WTC11 (cell line): ENCODE measurements around the gene IL34. TPM values are rescaled to one million over a fixed set of nuclear protein-coding genes. Genes with fewer than 3 reads are reported as not detected.

ENCODE experiments used
- ATAC-seq: fragments of 200-7000 bp; cut with Tn5 transposase; 2 replicates; pipeline ENCODE4 v1.10.0; 2021; ENCODE audit warnings: mild to moderate bottlenecking, moderate library complexity
- CTCF ChIA-PET: fragments of 300-600 bp; sonication (Branson Sonifier 250); formaldehyde crosslinking; loops from one replicate; lab custom pipeline; 2021; ENCODE audit warnings: antibody characterized with exemption; lab: Charles Lee
- POLR2A ChIA-PET: fragments of 350-600 bp; sonication (Branson Sonifier 250); formaldehyde crosslinking; loops from one replicate; lab custom pipeline; 2021; ENCODE audit warnings: antibody characterized with exemption; lab: Charles Lee
- DNase-seq: peaks from one replicate; pipeline ENCODE4 v3.0.0; 2021; ENCODE audit warnings: low spot score
- H3K27ac Mint-ChIP-seq: 2 replicates; pipeline ENCODE4 v1.8.0; 2021; ENCODE audit warnings: mixed read lengths
- H3K27me3 Mint-ChIP-seq: 2 replicates; pipeline ENCODE4 v1.8.0; 2021; ENCODE audit warnings: low read depth, mild to moderate bottlenecking, moderate library complexity, mixed read lengths
- H3K36me3 Mint-ChIP-seq: 2 replicates; pipeline ENCODE4 v1.8.0; 2021; ENCODE audit warnings: mixed read lengths
- H3K4me1 Mint-ChIP-seq: 2 replicates; pipeline ENCODE4 v1.8.0; 2022; ENCODE audit warnings: mixed read lengths
- H3K4me3 Mint-ChIP-seq: 2 replicates; pipeline ENCODE4 v1.8.0; 2021; ENCODE audit warnings: mild to moderate bottlenecking, moderate library complexity, mixed read lengths
- H3K9me3 Mint-ChIP-seq: 2 replicates; pipeline ENCODE4 v1.8.0; 2021; ENCODE audit warnings: mixed read lengths
- E2F1 ChIP-seq: sonication (generic); formaldehyde crosslinking; IDR thresholded peaks from 2 replicates; pipeline ENCODE4 v1.8.0; 2022; ENCODE audit warnings: mild to moderate bottlenecking, missing genetic modification reagents
- EMX1 ChIP-seq: fragments of 250-450 bp; sonication (Bioruptor Pico); IDR thresholded peaks from 2 replicates; pipeline ENCODE4 v1.8.0; 2021; ENCODE audit warnings: mild to moderate bottlenecking
- FOXP4 ChIP-seq: sonication (generic); formaldehyde crosslinking; IDR thresholded peaks from 2 replicates; pipeline ENCODE4 v1.8.0; 2022; ENCODE audit warnings: mild to moderate bottlenecking, missing genetic modification reagents
- GABPB1 ChIP-seq: sonication (generic); formaldehyde crosslinking; IDR thresholded peaks from 2 replicates; pipeline ENCODE4 v1.8.1; 2023; ENCODE audit warnings: mild to moderate bottlenecking, missing genetic modification reagents
- GRHL2 ChIP-seq: fragments of 250-450 bp; sonication (Bioruptor Pico); IDR thresholded peaks from 2 replicates; pipeline ENCODE4 v1.8.0; 2022; ENCODE audit warnings: mild to moderate bottlenecking, moderate library complexity; ENCODE audit not compliant: insufficient replicate concordance, severe bottlenecking
- GTF2I ChIP-seq: fragments of 250-450 bp; sonication (Bioruptor Pico); conservative IDR thresholded peaks from 2 replicates; pipeline ENCODE4 v1.4.0; 2021; ENCODE audit warnings: mild to moderate bottlenecking
- HMGA2 ChIP-seq: fragments of 250-450 bp; sonication (Bioruptor Pico); IDR thresholded peaks from 2 replicates; pipeline ENCODE4 v1.4.0; 2021; ENCODE audit warnings: mild to moderate bottlenecking, moderate library complexity
- IRF2 ChIP-seq: sonication (generic); formaldehyde crosslinking; IDR thresholded peaks from 2 replicates; pipeline ENCODE4 v1.8.0; 2022; ENCODE audit warnings: low read depth, missing genetic modification reagents, borderline replicate concordance
- NFYB ChIP-seq: sonication (generic); formaldehyde crosslinking; conservative IDR thresholded peaks from 2 replicates; pipeline ENCODE4 v1.8.0; 2022; ENCODE audit warnings: low read depth, missing genetic modification reagents
- NR1H2 ChIP-seq: sonication (generic); formaldehyde crosslinking; IDR thresholded peaks from 2 replicates; pipeline ENCODE4 v1.9.0; 2021; ENCODE audit warnings: mild to moderate bottlenecking, moderate library complexity, missing genetic modification reagents
- RELA ChIP-seq: sonication (generic); formaldehyde crosslinking; IDR thresholded peaks from 2 replicates; pipeline ENCODE4 v1.8.1; 2022; ENCODE audit warnings: missing genetic modification reagents, mild to moderate bottlenecking, borderline replicate concordance
- SP1 ChIP-seq: sonication (generic); formaldehyde crosslinking; conservative IDR thresholded peaks from 2 replicates; pipeline ENCODE4 v1.8.1; 2022; ENCODE audit warnings: missing genetic modification reagents
- ZBTB21 ChIP-seq: sonication (generic); formaldehyde crosslinking; IDR thresholded peaks from 2 replicates; pipeline ENCODE4 v1.8.1; 2023; ENCODE audit warnings: mild to moderate bottlenecking, missing genetic modification reagents, borderline replicate concordance
- ZNF232 ChIP-seq: sonication (generic); formaldehyde crosslinking; IDR thresholded peaks from 2 replicates; pipeline ENCODE4 v1.8.0; 2022; ENCODE audit warnings: mild to moderate bottlenecking, missing genetic modification reagents
- ZNF416 ChIP-seq: fragments of 250-450 bp; sonication (Bioruptor Pico); IDR thresholded peaks from 2 replicates; pipeline ENCODE4 v1.9.0; 2021; ENCODE audit warnings: mild to moderate bottlenecking, inconsistent platforms
- total RNA-seq: library from RNA; stranded (reverse); gene quantifications from 3 replicates; pipeline ENCODE4 v1.2.3, GENCODE V29; 2021
- TF ChIP-seq, protein P1 (sequence below): fragments of 250-450 bp; sonication (Bioruptor Pico); IDR thresholded peaks from 2 replicates; pipeline ENCODE4 v1.9.0; 2021; ENCODE audit warnings: mild to moderate bottlenecking, borderline replicate concordance
- TF ChIP-seq, protein P2 (sequence below): sonication (generic); formaldehyde crosslinking; IDR thresholded peaks from 2 replicates; pipeline ENCODE4 v1.8.1; 2023; ENCODE audit warnings: mild to moderate bottlenecking, missing genetic modification reagents, borderline replicate concordance
- TF ChIP-seq, protein P3 (sequence below): fragments of 200-600 bp; IDR thresholded peaks from 2 replicates; pipeline ENCODE4 v1.8.0; 2022; ENCODE audit warnings: antibody characterized with exemption
- TF ChIP-seq, protein P4 (sequence below): fragments of 250-450 bp; sonication (Bioruptor Pico); IDR thresholded peaks from 2 replicates; pipeline ENCODE4 v1.9.0; 2021; ENCODE audit warnings: mild to moderate bottlenecking
- TF ChIP-seq, protein P5 (sequence below): sonication (generic); formaldehyde crosslinking; conservative IDR thresholded peaks from 2 replicates; pipeline ENCODE4 v1.8.1; 2022; ENCODE audit warnings: mild to moderate bottlenecking, missing genetic modification reagents

Gene IL34
- total RNA-seq, 1 experiment from 2014 or later: 8.8 TPM

DNA sequence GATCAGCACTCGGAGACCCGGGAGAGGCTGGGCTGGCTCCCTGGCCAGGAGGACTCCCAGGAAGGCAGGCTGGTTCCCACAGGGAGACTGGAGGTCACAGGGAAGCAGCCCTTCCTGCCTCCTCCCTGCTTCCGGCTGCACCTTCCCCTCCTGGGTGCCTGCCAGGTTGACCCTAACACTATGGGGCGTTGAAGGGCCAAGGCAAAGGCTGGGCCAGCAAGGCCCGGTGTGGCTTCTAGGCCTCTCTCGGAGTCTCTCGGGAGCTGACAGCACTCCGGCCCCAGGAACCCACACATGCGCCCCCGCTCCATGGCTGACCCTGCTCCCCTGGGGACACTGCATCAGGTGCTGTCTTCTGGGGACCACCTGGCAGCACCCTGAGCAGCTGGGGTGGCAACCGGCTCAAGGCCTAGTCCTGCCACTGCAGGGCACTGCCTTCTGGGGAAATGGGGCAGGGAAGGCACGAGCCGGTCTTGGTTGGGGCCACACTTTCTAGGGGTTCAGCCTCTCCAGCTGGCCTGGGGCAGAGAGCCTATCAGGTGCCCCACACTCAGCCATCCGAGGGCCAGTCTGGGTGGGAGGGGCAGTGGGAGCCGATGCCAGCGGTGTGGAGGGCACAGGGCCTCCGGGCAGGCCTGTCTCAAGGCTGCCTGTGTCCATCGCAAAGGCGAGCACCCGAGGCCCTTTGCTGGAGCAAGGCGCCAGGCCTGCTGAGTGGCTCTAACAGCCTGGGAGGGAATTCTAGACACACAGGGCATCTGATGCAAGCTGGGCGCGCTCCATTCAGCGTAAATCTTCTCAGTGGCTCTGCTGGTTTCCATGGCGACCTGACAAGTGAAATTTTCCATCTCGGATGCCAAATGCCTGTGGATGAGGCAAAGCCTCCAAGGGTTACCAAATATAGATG is 45.1 kb downstream of the IL34 start (continued):
- TF ChIP-seq, protein P1, sequence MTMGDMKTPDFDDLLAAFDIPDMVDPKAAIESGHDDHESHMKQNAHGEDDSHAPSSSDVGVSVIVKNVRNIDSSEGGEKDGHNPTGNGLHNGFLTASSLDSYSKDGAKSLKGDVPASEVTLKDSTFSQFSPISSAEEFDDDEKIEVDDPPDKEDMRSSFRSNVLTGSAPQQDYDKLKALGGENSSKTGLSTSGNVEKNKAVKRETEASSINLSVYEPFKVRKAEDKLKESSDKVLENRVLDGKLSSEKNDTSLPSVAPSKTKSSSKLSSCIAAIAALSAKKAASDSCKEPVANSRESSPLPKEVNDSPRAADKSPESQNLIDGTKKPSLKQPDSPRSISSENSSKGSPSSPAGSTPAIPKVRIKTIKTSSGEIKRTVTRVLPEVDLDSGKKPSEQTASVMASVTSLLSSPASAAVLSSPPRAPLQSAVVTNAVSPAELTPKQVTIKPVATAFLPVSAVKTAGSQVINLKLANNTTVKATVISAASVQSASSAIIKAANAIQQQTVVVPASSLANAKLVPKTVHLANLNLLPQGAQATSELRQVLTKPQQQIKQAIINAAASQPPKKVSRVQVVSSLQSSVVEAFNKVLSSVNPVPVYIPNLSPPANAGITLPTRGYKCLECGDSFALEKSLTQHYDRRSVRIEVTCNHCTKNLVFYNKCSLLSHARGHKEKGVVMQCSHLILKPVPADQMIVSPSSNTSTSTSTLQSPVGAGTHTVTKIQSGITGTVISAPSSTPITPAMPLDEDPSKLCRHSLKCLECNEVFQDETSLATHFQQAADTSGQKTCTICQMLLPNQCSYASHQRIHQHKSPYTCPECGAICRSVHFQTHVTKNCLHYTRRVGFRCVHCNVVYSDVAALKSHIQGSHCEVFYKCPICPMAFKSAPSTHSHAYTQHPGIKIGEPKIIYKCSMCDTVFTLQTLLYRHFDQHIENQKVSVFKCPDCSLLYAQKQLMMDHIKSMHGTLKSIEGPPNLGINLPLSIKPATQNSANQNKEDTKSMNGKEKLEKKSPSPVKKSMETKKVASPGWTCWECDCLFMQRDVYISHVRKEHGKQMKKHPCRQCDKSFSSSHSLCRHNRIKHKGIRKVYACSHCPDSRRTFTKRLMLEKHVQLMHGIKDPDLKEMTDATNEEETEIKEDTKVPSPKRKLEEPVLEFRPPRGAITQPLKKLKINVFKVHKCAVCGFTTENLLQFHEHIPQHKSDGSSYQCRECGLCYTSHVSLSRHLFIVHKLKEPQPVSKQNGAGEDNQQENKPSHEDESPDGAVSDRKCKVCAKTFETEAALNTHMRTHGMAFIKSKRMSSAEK (CRISPR knock-in tag): no peak
- TF ChIP-seq FOXP4 (CRISPR knock-in tag) (no peak), GABPB1 (CRISPR knock-in tag) (no peak), RELA (CRISPR knock-in tag) (no peak), ZNF232 (CRISPR knock-in tag) (no peak)

DNA sequence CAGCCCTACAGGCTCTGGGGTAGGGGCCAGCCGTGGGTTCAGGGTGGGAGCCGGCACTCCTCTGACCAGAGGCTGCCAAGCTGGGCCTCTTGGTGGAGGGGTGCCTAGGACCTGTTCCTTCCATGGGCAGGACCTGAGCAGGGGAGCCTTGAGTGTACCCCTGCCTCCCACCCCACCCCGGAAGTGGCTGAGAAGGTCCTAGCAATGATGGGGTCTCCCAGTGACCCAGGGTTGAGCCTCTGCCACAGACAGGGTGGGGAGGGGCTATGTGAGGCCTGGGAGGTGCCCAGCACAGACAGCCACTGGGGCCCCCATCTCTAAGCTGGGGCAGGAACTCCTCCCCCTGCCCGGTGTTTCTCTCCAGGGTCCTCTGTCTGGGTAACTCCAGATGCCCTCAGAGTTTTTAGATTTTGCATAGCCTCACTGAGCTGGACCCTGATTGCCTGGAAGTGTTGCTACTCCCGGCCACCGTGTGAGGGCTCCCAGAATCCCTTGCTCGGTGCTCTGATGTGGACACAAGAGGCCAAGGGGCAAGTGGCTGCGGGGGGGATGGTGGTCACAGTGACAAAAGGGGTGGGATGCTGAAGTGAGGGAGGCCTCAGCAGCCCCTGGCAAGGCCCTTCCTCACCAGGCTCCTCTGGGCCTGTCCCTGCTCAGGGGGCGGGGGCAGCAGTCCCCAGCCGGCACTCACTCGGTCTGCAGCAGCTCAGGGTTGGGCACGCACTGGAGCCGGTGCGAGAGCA is 45.9 kb downstream of the IL34 start:
- Mint-ChIP-seq H3K36me3 (no peaks in the 10 kb centered on the region), H3K27me3 (no peaks in the 10 kb centered on the region), H3K4me1 (peaks cover 39% of the 10 kb centered on the region), H3K4me3 (no peak overlapping the region), H3K9me3 (no peaks in the 10 kb centered on the region), H3K27ac (no peak overlapping the region)
- CTCF ChIA-PET: interaction anchor here (1.0 to 1.5 kb wide), 2 partner anchors 20 to 79 kb away, joined by 3 read pairs; no protein-coding TSS in a partner anchor
- POLR2A ChIA-PET: no interaction called here
- DNase-seq: no peak
- no peak for ATAC-seq
- TF ChIP-seq GTF2I (CRISPR knock-in tag) (no peak), EMX1 (CRISPR knock-in tag) (no peak), NFYB (no peak), GRHL2 (CRISPR knock-in tag) (no peak), E2F1 (CRISPR knock-in tag) (no peak), ZBTB21 (CRISPR knock-in tag) (no peak), HMGA2 (CRISPR knock-in tag) (no peak), ZNF416 (CRISPR knock-in tag) (no peak), IRF2 (CRISPR knock-in tag) (no peak), NR1H2 (no peak), SP1 (no peak)
- TF ChIP-seq, protein P2, sequence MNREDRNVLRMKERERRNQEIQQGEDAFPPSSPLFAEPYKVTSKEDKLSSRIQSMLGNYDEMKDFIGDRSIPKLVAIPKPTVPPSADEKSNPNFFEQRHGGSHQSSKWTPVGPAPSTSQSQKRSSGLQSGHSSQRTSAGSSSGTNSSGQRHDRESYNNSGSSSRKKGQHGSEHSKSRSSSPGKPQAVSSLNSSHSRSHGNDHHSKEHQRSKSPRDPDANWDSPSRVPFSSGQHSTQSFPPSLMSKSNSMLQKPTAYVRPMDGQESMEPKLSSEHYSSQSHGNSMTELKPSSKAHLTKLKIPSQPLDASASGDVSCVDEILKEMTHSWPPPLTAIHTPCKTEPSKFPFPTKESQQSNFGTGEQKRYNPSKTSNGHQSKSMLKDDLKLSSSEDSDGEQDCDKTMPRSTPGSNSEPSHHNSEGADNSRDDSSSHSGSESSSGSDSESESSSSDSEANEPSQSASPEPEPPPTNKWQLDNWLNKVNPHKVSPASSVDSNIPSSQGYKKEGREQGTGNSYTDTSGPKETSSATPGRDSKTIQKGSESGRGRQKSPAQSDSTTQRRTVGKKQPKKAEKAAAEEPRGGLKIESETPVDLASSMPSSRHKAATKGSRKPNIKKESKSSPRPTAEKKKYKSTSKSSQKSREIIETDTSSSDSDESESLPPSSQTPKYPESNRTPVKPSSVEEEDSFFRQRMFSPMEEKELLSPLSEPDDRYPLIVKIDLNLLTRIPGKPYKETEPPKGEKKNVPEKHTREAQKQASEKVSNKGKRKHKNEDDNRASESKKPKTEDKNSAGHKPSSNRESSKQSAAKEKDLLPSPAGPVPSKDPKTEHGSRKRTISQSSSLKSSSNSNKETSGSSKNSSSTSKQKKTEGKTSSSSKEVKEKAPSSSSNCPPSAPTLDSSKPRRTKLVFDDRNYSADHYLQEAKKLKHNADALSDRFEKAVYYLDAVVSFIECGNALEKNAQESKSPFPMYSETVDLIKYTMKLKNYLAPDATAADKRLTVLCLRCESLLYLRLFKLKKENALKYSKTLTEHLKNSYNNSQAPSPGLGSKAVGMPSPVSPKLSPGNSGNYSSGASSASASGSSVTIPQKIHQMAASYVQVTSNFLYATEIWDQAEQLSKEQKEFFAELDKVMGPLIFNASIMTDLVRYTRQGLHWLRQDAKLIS (CRISPR knock-in tag): no peak
- TF ChIP-seq, protein P3, sequence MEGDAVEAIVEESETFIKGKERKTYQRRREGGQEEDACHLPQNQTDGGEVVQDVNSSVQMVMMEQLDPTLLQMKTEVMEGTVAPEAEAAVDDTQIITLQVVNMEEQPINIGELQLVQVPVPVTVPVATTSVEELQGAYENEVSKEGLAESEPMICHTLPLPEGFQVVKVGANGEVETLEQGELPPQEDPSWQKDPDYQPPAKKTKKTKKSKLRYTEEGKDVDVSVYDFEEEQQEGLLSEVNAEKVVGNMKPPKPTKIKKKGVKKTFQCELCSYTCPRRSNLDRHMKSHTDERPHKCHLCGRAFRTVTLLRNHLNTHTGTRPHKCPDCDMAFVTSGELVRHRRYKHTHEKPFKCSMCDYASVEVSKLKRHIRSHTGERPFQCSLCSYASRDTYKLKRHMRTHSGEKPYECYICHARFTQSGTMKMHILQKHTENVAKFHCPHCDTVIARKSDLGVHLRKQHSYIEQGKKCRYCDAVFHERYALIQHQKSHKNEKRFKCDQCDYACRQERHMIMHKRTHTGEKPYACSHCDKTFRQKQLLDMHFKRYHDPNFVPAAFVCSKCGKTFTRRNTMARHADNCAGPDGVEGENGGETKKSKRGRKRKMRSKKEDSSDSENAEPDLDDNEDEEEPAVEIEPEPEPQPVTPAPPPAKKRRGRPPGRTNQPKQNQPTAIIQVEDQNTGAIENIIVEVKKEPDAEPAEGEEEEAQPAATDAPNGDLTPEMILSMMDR: no peak
- TF ChIP-seq, protein P4, sequence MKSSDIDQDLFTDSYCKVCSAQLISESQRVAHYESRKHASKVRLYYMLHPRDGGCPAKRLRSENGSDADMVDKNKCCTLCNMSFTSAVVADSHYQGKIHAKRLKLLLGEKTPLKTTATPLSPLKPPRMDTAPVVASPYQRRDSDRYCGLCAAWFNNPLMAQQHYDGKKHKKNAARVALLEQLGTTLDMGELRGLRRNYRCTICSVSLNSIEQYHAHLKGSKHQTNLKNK (CRISPR knock-in tag): no peak
- TF ChIP-seq, protein P5, sequence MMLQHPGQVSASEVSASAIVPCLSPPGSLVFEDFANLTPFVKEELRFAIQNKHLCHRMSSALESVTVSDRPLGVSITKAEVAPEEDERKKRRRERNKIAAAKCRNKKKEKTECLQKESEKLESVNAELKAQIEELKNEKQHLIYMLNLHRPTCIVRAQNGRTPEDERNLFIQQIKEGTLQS (CRISPR knock-in tag): no peak
